HEK293 (cell line): ENCODE results near the gene IZUMO4.

ENCODE experiments used
- PRDM1 ChIP-seq: fragments of 450-650 bp; formaldehyde crosslinking; IDR thresholded peaks from 2 replicates; pipeline ENCODE4; 2016; ENCODE audit warnings: missing biosample characterization, missing genetic modification characterization
- TCF7L2 ChIP-seq: IDR thresholded peaks from 2 replicates; pipeline ENCODE4 v1.6.1; 2011; ENCODE audit warnings: low read depth, mild to moderate bottlenecking, inconsistent platforms, low read length, moderate library complexity, borderline replicate concordance
- ZNF513 ChIP-seq: fragments of 450-650 bp; IDR thresholded peaks from 2 replicates; pipeline ENCODE4 v1.5.1; 2018; ENCODE audit warnings: missing biosample characterization, missing genetic modification characterization
- ZNF76 ChIP-seq: fragments of 450-650 bp; formaldehyde crosslinking; IDR thresholded peaks from 2 replicates; pipeline ENCODE4; 2016; ENCODE audit warnings: low read depth, missing biosample characterization, missing genetic modification characterization, borderline replicate concordance

GRCh38 chr19:2117215-2117960, 20.7 kb downstream of the IZUMO4 start:
- TF ChIP-seq PRDM1 (tag by site-specific recombination) (no peak), TCF7L2 (no peak), ZNF513 (tag by site-specific recombination) (no peak), ZNF76 (no peak)
